Activated naive CD4-positive, alpha-beta T cell treated with anti-CD3 and anti-CD28 coated beads, Interleukin-2, amount 50 U/mL, for 24 hours (primary cell): ENCODE results near the gene SLC24A3.

Source experiments
- H3K27ac Mint-ChIP-seq: one replicate; pipeline ENCODE4 v1.8.0; 2021; ENCODE audit warnings: mild to moderate bottlenecking, mixed read lengths
- H3K27me3 Mint-ChIP-seq: one replicate; pipeline ENCODE4 v1.8.0; 2021; ENCODE audit warnings: mixed read lengths
- H3K36me3 Mint-ChIP-seq: one replicate; pipeline ENCODE4 v1.8.0; 2021; ENCODE audit warnings: mixed read lengths
- H3K4me1 Mint-ChIP-seq: one replicate; pipeline ENCODE4 v1.8.0; 2021; ENCODE audit warnings: mixed read lengths
- H3K4me3 Mint-ChIP-seq: one replicate; pipeline ENCODE4 v1.8.0; 2021; ENCODE audit warnings: mild to moderate bottlenecking, mixed read lengths
- H3K9me3 Mint-ChIP-seq: one replicate; pipeline ENCODE4 v1.8.0; 2021; ENCODE audit warnings: mixed read lengths

The SLC24A3 gene

DNA sequence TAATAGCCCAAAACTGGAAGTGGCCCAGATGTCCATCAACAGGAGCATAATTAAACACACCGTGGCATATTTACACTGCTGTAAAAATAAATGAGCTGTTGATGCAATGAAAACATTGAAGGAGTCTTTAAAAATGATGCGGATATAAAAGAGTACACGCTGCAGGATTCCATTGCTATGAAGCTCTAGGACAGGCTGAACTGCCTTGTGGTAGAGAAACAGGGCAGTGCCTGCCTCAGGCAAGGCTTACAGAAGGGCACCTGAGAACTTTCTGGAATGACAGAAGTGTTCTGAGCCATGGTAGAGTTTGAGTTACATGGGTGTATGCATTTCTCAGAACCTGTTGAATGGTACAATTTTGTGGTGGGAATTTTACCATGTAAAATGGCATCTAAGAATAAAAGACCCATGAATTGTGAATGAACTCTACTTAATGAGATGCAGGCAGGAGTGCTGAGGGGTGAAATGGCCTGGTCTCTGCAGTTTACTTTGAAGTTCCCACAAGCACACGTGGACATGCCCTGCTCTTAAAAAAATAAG is 500.3 kb downstream of the SLC24A3 start:
- Mint-ChIP-seq H3K27me3 (no peaks in the 10 kb centered on the region), H3K9me3 (no peaks in the 10 kb centered on the region), H3K27ac (no peak overlapping the region), H3K4me3 (no peak overlapping the region), H3K36me3 (peaks cover 1% of the 10 kb centered on the region), H3K4me1 (no peaks in the 10 kb centered on the region)

- H3K9me3 Mint-ChIP-seq, result no peaks in the 10 kb centered on the region
- H3K27ac Mint-ChIP-seq, result no peak overlapping the region
- H3K4me1 Mint-ChIP-seq, result no peaks in the 10 kb centered on the region
- peaks cover 1% of the 10 kb centered on the region for H3K36me3 Mint-ChIP-seq
- no peaks in the 10 kb centered on the region for H3K27me3 Mint-ChIP-seq
- H3K4me3 Mint-ChIP-seq, result no peak overlapping the region
Measured at GRCh38 chr20:19713822-19714578, 501.6 kb downstream of the SLC24A3 start.

DNA sequence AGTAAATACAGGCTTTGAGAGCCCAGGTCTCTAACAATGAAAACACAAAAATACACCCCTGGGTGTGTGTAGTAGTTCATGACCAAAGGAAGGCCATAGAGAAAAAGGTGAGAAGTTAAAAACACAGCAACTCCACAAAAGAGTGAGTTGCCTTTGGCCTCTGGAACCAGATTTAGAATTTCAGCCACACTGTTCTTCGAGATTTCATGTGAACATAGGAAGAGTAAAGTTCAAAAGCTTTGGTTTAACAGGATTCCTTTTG is 502.1 kb downstream of the SLC24A3 start:
- Mint-ChIP-seq H3K27ac (no peak overlapping the region), H3K9me3 (no peaks in the 10 kb centered on the region), H3K27me3 (no peaks in the 10 kb centered on the region), H3K4me3 (no peak overlapping the region), H3K4me1 (no peaks in the 10 kb centered on the region), H3K36me3 (peaks cover 1% of the 10 kb centered on the region)

DNA sequence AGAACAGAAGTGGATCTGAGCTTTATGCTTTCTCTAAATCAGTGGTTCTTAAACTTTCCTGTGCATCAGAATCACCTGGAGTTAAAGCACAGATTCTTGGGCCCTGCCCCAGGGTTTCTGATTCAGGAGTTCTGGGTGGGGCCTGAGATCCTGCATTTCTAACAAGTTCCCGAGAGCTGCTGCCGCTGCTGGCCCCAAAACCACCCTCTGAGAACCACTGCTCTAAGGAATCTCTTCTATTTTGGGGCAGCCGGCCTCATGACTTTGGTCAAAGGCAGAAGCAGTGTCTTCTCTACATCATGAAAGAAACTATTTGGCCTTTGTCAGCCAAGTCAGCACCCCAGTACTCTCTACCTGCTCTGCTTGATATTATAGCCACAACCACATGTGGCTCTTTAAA is 503.5 kb downstream of the SLC24A3 start:
- H3K4me1 Mint-ChIP-seq, result no peaks in the 10 kb centered on the region
- H3K9me3 Mint-ChIP-seq, result no peaks in the 10 kb centered on the region
- H3K27ac Mint-ChIP-seq, result no peak overlapping the region
- no peaks in the 10 kb centered on the region for H3K27me3 Mint-ChIP-seq
- peaks cover 1% of the 10 kb centered on the region for H3K36me3 Mint-ChIP-seq
- H3K4me3 Mint-ChIP-seq, result no peak overlapping the region

GRCh38 chr20:19718880-19719279 is 506.4 kb downstream of the SLC24A3 start:
- Mint-ChIP-seq H3K4me1 (no peaks in the 10 kb centered on the region), H3K4me3 (no peak overlapping the region), H3K9me3 (no peaks in the 10 kb centered on the region), H3K27ac (no peak overlapping the region), H3K36me3 (peaks cover 1% of the 10 kb centered on the region), H3K27me3 (peaks cover 2% of the 10 kb centered on the region)

GRCh38 chr20:19720991-19721390 is 508.5 kb downstream of the SLC24A3 start:
- Mint-ChIP-seq H3K4me3 (no peak overlapping the region), H3K27me3 (peaks cover 2% of the 10 kb centered on the region), H3K9me3 (no peaks in the 10 kb centered on the region), H3K27ac (no peak overlapping the region), H3K4me1 (no peaks in the 10 kb centered on the region), H3K36me3 (no peaks in the 10 kb centered on the region)

- H3K36me3 Mint-ChIP-seq, result no peaks in the 10 kb centered on the region
- peaks cover 3% of the 10 kb centered on the region for H3K27me3 Mint-ChIP-seq
- H3K4me3 Mint-ChIP-seq, result no peak overlapping the region
- H3K27ac Mint-ChIP-seq, result no peak overlapping the region
- H3K4me1 Mint-ChIP-seq, result no peaks in the 10 kb centered on the region
- no peaks in the 10 kb centered on the region for H3K9me3 Mint-ChIP-seq
Measured at GRCh38 chr20:19723051-19723450, 510.6 kb downstream of the SLC24A3 start.

DNA sequence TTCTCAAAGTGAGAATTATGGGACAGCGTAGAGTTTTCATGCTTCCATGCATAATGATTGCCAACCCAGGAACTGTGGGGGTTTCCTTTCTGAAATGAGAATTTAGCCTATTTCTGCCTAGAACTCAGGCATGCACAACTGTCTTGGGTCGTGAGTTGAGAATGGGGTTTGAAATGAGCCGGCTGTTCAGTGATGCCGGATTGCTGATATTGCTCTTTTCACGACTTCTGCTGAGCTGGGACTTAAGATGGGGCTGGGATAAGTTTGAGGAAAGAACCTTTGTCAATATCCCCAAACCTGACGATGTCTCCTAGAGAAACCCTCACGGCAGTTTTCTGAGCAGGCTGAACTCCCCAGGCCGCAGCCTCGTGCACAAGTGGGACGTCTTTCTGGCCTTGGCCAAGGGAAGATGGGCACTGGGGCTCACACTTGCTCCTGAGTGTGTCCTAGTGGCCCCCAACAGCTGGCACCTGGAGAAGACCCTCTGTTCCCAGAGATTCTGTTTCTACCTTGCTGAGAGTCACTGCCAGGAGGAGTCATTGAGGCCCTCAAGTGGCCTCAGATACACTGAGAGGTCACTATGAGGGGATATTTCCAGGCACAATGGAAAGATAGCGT is 511.5 kb downstream of the SLC24A3 start:
- Mint-ChIP-seq H3K27ac (no peak overlapping the region), H3K36me3 (no peaks in the 10 kb centered on the region), H3K4me3 (no peak overlapping the region), H3K9me3 (no peaks in the 10 kb centered on the region), H3K4me1 (no peaks in the 10 kb centered on the region), H3K27me3 (peaks cover 3% of the 10 kb centered on the region)

DNA sequence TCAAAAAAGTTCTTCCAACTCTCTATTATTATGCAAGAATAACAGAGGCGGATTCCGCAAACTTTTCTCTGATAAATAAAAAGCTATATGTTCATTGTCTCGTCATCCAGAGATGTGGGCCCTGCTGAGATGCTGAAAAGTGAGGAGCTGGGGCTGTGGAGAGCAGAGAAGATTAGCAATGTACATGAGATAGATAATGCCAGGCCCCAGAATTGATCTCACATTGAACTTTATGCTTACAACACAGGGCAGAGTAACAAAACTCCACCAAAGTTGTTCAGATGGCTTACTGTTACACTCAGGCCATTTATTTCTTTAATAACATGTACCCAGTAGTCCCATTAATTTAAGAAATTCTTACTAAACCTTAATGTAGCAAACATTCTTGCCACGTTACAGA is 512.9 kb downstream of the SLC24A3 start:
- H3K4me1 Mint-ChIP-seq, result no peaks in the 10 kb centered on the region
- H3K27ac Mint-ChIP-seq, result no peak overlapping the region
- peaks cover 3% of the 10 kb centered on the region for H3K27me3 Mint-ChIP-seq
- H3K36me3 Mint-ChIP-seq, result no peaks in the 10 kb centered on the region
- no peaks in the 10 kb centered on the region for H3K9me3 Mint-ChIP-seq
- H3K4me3 Mint-ChIP-seq, result no peak overlapping the region

- H3K27me3 Mint-ChIP-seq, result peaks cover 3% of the 10 kb centered on the region
- no peaks in the 10 kb centered on the region for H3K9me3 Mint-ChIP-seq
- H3K4me3 Mint-ChIP-seq, result no peak overlapping the region
- H3K27ac Mint-ChIP-seq, result no peak overlapping the region
- no peaks in the 10 kb centered on the region for H3K36me3 Mint-ChIP-seq
- H3K4me1 Mint-ChIP-seq, result no peaks in the 10 kb centered on the region
Measured at GRCh38 chr20:19725814-19726525, 513.5 kb downstream of the SLC24A3 start.

DNA sequence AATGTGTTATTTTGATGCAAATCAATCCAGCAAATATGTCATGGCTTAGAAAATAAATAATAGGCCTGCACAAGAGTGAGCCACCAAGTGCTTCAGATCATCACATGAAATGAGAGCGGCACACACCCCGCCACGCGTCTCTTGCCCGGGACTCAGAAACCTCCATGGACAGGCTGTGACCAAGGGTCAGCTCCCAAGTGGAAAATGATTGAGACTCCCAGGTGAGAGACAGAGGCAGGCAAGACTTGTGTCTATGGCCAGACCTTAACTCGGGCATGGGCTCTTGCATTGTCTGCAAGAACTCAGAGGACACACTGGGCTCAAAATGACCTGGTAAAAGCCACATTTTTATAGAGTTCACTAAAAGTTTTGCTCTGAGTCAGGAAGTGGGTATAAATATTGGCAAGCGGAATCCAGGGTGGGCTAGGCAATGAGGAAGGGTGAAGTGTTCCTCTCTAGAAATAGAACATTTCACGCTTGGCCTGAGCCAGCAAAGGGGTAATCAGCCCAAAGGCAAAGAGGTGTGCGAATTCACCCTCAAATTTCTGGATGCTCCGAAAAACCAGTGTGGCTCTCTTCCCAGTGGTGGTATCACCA is 514.9 kb downstream of the SLC24A3 start:
- Mint-ChIP-seq H3K36me3 (no peaks in the 10 kb centered on the region), H3K27ac (no peak overlapping the region), H3K9me3 (no peaks in the 10 kb centered on the region), H3K27me3 (peaks cover 3% of the 10 kb centered on the region), H3K4me1 (no peaks in the 10 kb centered on the region), H3K4me3 (no peak overlapping the region)

- H3K36me3 Mint-ChIP-seq, result no peaks in the 10 kb centered on the region
Measured at GRCh38 chr20:19729672-19730071, 517.2 kb downstream of the SLC24A3 start.

GRCh38 chr20:19730706-19731105 is 518.3 kb downstream of the SLC24A3 start:
- Mint-ChIP-seq H3K27ac (no peak overlapping the region), H3K9me3 (no peaks in the 10 kb centered on the region), H3K4me1 (no peaks in the 10 kb centered on the region), H3K4me3 (no peak overlapping the region), H3K36me3 (no peaks in the 10 kb centered on the region), H3K27me3 (peaks cover 1% of the 10 kb centered on the region)

More at GRCh38 chr20:19729672-19730071, 517.2 kb downstream of the SLC24A3 start:
- Mint-ChIP-seq H3K4me3 (no peak overlapping the region), H3K4me1 (no peaks in the 10 kb centered on the region), H3K9me3 (no peaks in the 10 kb centered on the region), H3K27ac (no peak overlapping the region), H3K27me3 (peaks cover 1% of the 10 kb centered on the region)

GRCh38 chr20:19734811-19735210 is 522.4 kb downstream of the SLC24A3 start:
- no peak overlapping the region for H3K27ac Mint-ChIP-seq
- H3K4me1 Mint-ChIP-seq, result no peaks in the 10 kb centered on the region
- no peaks in the 10 kb centered on the region for H3K27me3 Mint-ChIP-seq
- H3K9me3 Mint-ChIP-seq, result no peaks in the 10 kb centered on the region
- no peak overlapping the region for H3K4me3 Mint-ChIP-seq
- no peaks in the 10 kb centered on the region for H3K36me3 Mint-ChIP-seq

DNA sequence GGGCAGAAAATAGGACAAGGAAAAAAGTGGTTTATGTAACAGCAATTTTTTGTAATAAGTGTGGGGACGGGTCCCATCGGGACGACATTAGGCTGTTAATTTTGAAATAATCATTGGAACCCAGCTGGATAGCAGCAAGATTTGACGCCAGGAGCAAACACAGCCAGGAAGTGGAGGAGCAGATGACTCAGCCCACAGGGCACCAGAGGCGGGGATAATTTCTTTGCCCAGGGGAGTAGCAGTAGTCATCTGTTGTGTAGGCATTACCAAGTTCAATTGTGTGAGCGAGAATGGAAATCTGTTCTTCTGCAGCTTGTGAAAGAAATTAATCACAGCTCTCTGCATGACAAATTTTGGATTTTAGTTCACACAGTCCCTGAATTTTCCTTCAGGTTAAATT is 523.0 kb downstream of the SLC24A3 start:
- Mint-ChIP-seq H3K27ac (no peak overlapping the region), H3K36me3 (no peaks in the 10 kb centered on the region), H3K4me3 (no peak overlapping the region), H3K27me3 (no peaks in the 10 kb centered on the region), H3K4me1 (no peaks in the 10 kb centered on the region), H3K9me3 (no peaks in the 10 kb centered on the region)

GRCh38 chr20:19737025-19737424 is 524.6 kb downstream of the SLC24A3 start:
- Mint-ChIP-seq H3K27me3 (peaks cover 5% of the 10 kb centered on the region), H3K4me3 (no peak overlapping the region), H3K36me3 (no peaks in the 10 kb centered on the region), H3K27ac (no peak overlapping the region), H3K4me1 (no peaks in the 10 kb centered on the region), H3K9me3 (no peaks in the 10 kb centered on the region)
